ENCODE data around the gene TARS2.
A peak's percentile ranks its signal among the peaks of the same experiment; 100 is the strongest.

The TARS2 gene

GRCh38 chr1:150511551-150511950, 24.3 kb downstream of the TARS2 start:
- peak; percentile 99 for DNase-seq

- DNase-seq = no peak
These were observed 24.9 kb downstream of the TARS2 start for GRCh38 chr1:150511985-150512660.

- DNase-seq = no peak
These were observed 25.6 kb downstream of the TARS2 start for GRCh38 chr1:150512846-150513245.

- no peak for DNase-seq
These were observed 26.2 kb downstream of the TARS2 start for GRCh38 chr1:150513351-150513791.

GRCh38 chr1:150514260-150514659, 27.0 kb downstream of the TARS2 start:
- no peak for DNase-seq

GRCh38 chr1:150514913-150515327, 27.7 kb downstream of the TARS2 start:
- no peak for DNase-seq

GRCh38 chr1:150515328-150516049, 28.3 kb downstream of the TARS2 start, which contains the start of gene FALEC:
Gene FALEC (plus strand): TSS chr1:150515752.
- DNase-seq = peak; percentile 100

GRCh38 chr1:150516050-150516591, 28.9 kb downstream of the TARS2 start:
- peak; percentile 71 for DNase-seq

GRCh38 chr1:150516616-150517015, 29.4 kb downstream of the TARS2 start:
- DNase-seq = peak; percentile 56

- DNase-seq = no peak
These were observed 34.2 kb downstream of the TARS2 start for GRCh38 chr1:150521196-150521968.

- DNase-seq = no peak
These were observed 38.1 kb downstream of the TARS2 start for GRCh38 chr1:150525348-150525747.

GRCh38 chr1:150528196-150528595, 41.0 kb downstream of the TARS2 start:
- DNase-seq = no peak

- DNase-seq = no peak
These were observed 41.8 kb downstream of the TARS2 start for GRCh38 chr1:150529017-150529416.

- no peak for DNase-seq
These were observed 43.4 kb downstream of the TARS2 start for GRCh38 chr1:150530491-150531159.

- DNase-seq = no peak
These were observed 45.6 kb downstream of the TARS2 start for GRCh38 chr1:150532860-150533259.

- DNase-seq = no peak
These were observed 46.8 kb downstream of the TARS2 start for GRCh38 chr1:150534002-150534401.

GRCh38 chr1:150535511-150536287, 48.5 kb downstream of the TARS2 start:
- no peak for DNase-seq

GRCh38 chr1:150536836-150537731, 49.9 kb downstream of the TARS2 start:
- DNase-seq = no peak

GRCh38 chr1:150537732-150538684, 50.8 kb downstream of the TARS2 start:
- DNase-seq = no peak

All from NCI-H345 (cell line).